ENCODE measurements around the gene IQCN. TPM values are rescaled to one million over a fixed set of nuclear protein-coding genes. Genes with fewer than 3 reads are reported as not detected.

The IQCN gene
- total RNA-seq, 1 donor from 2014 or later = 5.9 TPM

DNA sequence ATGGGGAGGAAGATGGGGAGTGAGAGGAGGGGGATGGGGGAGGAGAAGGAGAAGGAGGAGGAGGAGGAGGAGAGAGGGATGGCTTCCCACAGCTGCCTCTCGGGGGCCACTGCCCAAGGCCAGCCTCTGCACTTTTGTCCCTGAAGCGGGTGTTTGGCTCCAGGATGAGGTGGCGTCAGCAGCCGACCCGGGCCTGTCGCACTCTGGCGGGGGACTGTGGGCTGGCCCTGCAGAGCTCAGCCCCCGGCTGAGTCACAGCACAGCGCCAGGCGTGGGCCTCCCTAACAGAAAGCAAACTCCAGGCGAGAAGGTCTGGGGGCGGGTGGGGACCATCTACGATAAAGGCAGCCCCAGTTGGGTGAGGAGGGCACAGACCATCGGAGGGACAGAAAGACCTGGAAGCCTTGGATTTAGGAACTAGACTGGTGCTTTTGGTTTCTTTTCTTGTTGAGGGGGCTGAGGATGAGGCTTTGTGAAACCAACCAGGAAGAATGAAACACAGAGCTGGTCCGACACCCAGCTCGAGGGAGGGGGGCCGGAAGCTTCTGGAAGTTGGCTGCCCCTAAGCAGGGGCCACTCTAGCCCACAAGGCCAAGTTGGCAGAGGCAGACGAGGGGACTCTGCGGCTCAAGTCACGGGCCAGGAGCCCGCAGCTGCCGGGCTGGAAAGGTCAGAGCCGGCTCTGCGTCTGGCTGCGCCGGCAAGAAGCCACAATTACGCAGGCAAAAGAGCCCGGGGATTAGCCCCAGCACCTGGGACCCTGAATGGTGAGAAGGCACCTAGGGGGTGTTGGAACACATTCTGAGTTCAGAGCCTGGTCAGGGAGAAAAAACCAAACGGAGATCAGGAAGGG, 30.4 kb upstream of the IQCN start:
- peak; percentile 87 for DNase-seq (ENCODE audit: low spot score)

- no peak for DNase-seq (ENCODE audit: low spot score)
Observed at GRCh38 chr19:18304208-18304457, 29.9 kb upstream of the IQCN start.

DNA sequence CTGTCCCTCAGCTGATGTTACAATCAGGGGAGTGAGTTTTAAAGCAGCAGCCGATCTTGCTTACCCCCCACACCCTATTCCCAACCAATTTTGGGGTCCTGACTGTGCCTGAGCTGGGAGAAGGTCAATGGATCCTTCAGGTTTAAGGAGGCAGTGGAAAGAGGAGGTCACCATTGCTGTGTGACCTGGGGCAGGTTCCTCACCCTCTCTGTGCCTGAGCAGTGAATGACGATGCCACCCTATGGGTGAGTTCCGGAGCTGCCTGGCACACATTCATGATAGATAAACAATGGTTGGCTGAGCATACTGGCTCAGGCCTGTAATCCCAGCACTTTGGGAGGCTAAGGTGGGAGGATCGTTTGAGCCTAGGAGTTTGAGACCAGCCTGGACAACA, 27.5 kb upstream of the IQCN start:
- DNase-seq (ENCODE audit: low spot score) = no peak

GRCh38 chr19:18300930-18301717, 26.9 kb upstream of the IQCN start:
- no peak for DNase-seq (ENCODE audit: low spot score)

- DNase-seq (ENCODE audit: low spot score) = no peak
Observed at GRCh38 chr19:18299654-18300053, 25.4 kb upstream of the IQCN start.

- no peak for DNase-seq (ENCODE audit: low spot score)
Observed at GRCh38 chr19:18298601-18299000, 24.3 kb upstream of the IQCN start.

GRCh38 chr19:18297308-18297707, 23.1 kb upstream of the IQCN start:
- DNase-seq (ENCODE audit: low spot score) = no peak

DNA sequence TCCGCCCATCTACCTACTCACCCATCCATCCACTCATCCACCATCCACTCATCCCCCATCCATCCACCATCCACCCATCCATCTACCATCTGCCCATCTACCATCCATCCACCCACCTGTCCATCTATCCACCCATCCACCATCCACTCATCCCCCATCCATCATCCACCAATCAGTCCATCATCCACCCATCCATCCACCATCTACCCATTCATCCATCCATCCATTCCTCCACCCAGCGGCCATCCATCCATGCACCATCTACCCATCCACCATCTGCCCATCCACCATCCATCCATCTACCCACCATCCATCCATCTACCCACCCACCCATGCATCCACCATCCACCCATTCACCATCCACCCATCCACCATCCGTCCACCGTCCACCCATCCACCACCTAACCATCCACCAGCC, 20.8 kb upstream of the IQCN start:
- no peak for DNase-seq (ENCODE audit: low spot score)

GRCh38 chr19:18294467-18294864, 20.2 kb upstream of the IQCN start:
- peak; percentile 78 for DNase-seq (ENCODE audit: low spot score)

- DNase-seq (ENCODE audit: low spot score) = no peak
Observed at GRCh38 chr19:18293642-18294466, 19.6 kb upstream of the IQCN start.

GRCh38 chr19:18292810-18293641, 18.8 kb upstream of the IQCN start:
- peak; percentile 88 for DNase-seq (ENCODE audit: low spot score)

- DNase-seq (ENCODE audit: low spot score) = peak; percentile 75
Observed at GRCh38 chr19:18292462-18292809, 18.2 kb upstream of the IQCN start.

- DNase-seq (ENCODE audit: low spot score) = peak; percentile 90
Observed at GRCh38 chr19:18291590-18292461, 17.6 kb upstream of the IQCN start.

GRCh38 chr19:18291019-18291524, 16.8 kb upstream of the IQCN start:
- no peak for DNase-seq (ENCODE audit: low spot score)

- DNase-seq (ENCODE audit: low spot score) = no peak
Observed at GRCh38 chr19:18290302-18291018, 16.2 kb upstream of the IQCN start.

DNA sequence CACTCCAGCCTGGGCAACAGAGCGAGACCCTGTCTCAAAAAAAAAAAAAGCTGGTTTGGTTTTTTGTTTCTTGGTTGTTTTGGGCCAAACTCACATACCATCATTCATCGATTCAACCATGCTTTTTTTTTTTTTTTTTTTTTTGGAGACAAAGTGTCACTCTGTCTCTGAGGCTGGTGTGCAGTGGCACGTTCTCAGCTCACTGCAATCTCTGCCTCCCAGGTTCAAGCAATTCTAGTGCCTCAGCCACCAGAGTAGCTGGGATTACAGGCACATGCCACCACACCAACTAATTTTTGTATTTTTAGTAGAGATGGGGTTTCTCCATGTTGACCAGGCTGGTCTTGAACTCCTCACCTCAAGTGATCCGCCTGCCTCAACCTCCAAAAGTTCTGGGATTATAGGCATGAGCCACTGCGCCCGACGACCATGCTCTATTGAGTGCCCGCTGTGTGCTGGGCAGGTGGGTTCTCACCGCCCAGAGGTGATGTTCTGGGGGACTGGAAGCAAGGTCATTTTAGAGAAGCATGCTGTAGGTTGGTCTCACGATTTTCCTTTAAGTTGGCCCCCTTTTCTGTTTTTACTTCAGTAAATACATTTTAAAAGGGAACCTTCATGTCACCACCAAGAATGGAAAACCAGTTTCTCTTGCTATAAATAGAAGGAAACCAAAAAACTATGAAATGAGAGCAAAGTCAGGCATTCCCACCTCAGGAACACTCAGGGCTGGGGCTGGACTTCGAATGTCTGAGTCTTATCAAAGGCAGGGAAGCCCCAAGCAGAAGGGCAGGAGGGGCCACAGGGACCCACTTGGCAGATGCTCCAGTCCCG, 15.4 kb upstream of the IQCN start:
- no peak for DNase-seq (ENCODE audit: low spot score)

DNA sequence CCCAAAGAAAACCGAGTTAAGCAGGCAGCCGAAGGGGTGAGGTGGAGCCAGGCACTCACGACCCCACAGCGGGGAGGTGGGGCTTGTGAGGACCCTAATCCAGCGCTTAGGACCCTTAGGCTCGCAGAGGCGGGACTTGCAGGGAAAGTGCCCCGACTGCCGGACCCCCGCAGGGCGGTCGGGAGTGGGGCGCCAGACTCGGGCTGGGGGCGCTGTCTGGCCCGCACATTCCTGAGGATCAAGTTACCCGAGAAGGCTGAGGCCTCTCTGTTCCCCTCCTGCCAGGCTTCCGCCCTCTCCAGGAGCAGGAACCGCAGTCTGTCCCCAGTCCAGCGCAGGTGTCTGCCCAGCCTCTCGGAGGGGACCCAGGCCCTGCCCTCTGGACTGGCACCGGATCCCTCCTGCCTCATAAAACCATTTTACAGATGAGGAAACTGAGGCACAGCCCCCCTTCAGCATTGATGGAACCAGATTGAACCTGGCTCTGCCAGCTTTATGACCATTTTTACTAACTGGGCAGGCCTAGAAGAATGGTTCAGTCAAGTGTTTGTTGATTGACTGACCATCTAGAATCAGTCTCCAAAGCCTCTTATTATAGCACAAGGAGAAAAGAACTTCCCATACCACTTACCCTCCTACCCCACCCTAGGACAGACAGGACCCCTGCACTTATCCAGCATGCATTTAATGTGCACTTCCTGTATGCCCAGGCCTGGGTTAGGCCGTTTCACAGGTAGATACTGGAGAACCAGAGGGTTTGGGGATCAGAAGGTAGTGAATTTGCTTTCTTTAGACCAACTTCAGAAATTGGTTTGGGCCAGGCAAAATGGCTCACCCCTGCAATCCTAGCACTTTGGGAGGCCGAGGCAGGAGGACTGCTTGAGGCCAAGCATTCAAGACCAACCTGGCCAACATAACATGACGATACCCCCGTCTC, 13.9 kb upstream of the IQCN start:
- DNase-seq (ENCODE audit: low spot score) = no peak
